HepG2 (cell line): Measurements from ENCODE around the gene SDR39U1. TPM values are rescaled to one million over a fixed set of nuclear protein-coding genes. Genes with fewer than 3 reads are reported as not detected.

Source experiments
- ARNT2 ChIP-seq: sonication (generic); formaldehyde crosslinking; IDR thresholded peaks from 2 replicates; pipeline ENCODE4 v1.8.0; 2022; ENCODE audit warnings: mild to moderate bottlenecking, low read depth, missing genetic modification reagents, moderate library complexity
- IRF2 ChIP-seq: IDR thresholded peaks from 2 replicates; pipeline ENCODE4 v1.6.1; 2018; ENCODE audit warnings: missing genetic modification reagents, missing compliant biosample characterization
- JDP2 ChIP-seq: sonication (generic); formaldehyde crosslinking; IDR thresholded peaks from 2 replicates; pipeline ENCODE4 v1.8.1; 2022; ENCODE audit warnings: missing genetic modification reagents, borderline replicate concordance
- KDM1A ChIP-seq: IDR thresholded peaks from 2 replicates; pipeline ENCODE4 v1.6.1; 2016; ENCODE audit warnings: missing compliant biosample characterization
- PCBP1 ChIP-seq: fragments of 200-400 bp; formaldehyde crosslinking; IDR thresholded peaks from 2 replicates; pipeline ENCODE4 v1.6.1; 2017; ENCODE audit warnings: mild to moderate bottlenecking, low read depth, low read length, borderline replicate concordance
- RAD21 ChIP-seq: fragments of 450-650 bp; formaldehyde crosslinking; IDR thresholded peaks from 2 replicates; pipeline ENCODE4 v1.5.0; 2020; ENCODE audit warnings: mild to moderate bottlenecking
- REL ChIP-seq: sonication (generic); formaldehyde crosslinking; conservative IDR thresholded peaks from 2 replicates; pipeline ENCODE4 v1.8.0; 2022; ENCODE audit warnings: mild to moderate bottlenecking, missing genetic modification reagents, moderate library complexity
- TBX2 ChIP-seq: sonication (generic); formaldehyde crosslinking; IDR thresholded peaks from 2 replicates; pipeline ENCODE4 v1.5.0; 2020; ENCODE audit warnings: missing genetic modification reagents, mild to moderate bottlenecking, borderline replicate concordance
- ZFAT ChIP-seq: sonication (generic); formaldehyde crosslinking; conservative IDR thresholded peaks from 2 replicates; pipeline ENCODE4 v1.8.1; 2023; ENCODE audit warnings: missing genetic modification reagents, inconsistent platforms
- ZNF234 ChIP-seq: sonication (generic); formaldehyde crosslinking; conservative IDR thresholded peaks from 2 replicates; pipeline ENCODE4 v1.5.1; 2020; ENCODE audit warnings: mild to moderate bottlenecking, missing genetic modification reagents
- ZNF251 ChIP-seq: sonication (generic); formaldehyde crosslinking; IDR thresholded peaks from 2 replicates; pipeline ENCODE4 v1.9.0; 2021; ENCODE audit warnings: mild to moderate bottlenecking, missing genetic modification reagents
- ZNF660 ChIP-seq: sonication (generic); formaldehyde crosslinking; IDR thresholded peaks from 2 replicates; pipeline ENCODE4 v1.5.1; 2020; ENCODE audit warnings: mild to moderate bottlenecking, low read depth, missing genetic modification reagents, borderline replicate concordance
- ZNF713 ChIP-seq: sonication (generic); formaldehyde crosslinking; IDR thresholded peaks from 2 replicates; pipeline ENCODE4 v1.4.0; 2020; ENCODE audit warnings: mild to moderate bottlenecking, missing genetic modification reagents
- ZNF724P ChIP-seq: sonication (generic); formaldehyde crosslinking; IDR thresholded peaks from 2 replicates; pipeline ENCODE4 v1.8.0; 2022; ENCODE audit warnings: missing genetic modification reagents, borderline replicate concordance
- polyA plus RNA-seq, 8 experiments: library from polyadenylated mRNA; depleted of rRNA in 3 of 8; stranded (reverse) in 7 of 8; unstranded in 1 of 8; fragments of >200 nt; fragmentation: Illumina TruSeq in 4 of 8; extraction: Trizol in 4 of 8; gene quantifications; 2 replicates each; pipeline versions ENCODE4 v1.2.1 to v1.2.3, GENCODE V29; 2011 to 2016; ENCODE audit warnings: low read depth in 4 of 8, missing spikeins in 1 of 8, mixed read lengths in 1 of 8; ENCODE audit not compliant: insufficient read depth in 1 of 8
- total RNA-seq, 5 experiments: library from RNA; depleted of rRNA; stranded (reverse); fragments of >200 nt; fragmentation: Illumina TruSeq; extraction: Trizol; gene quantifications; 2 replicates each; pipeline ENCODE4 v1.2.3, GENCODE V29; 2016; ENCODE audit warnings: low read depth in 1 of 5
- TF ChIP-seq, protein P1 (sequence below): sonication (generic); formaldehyde crosslinking; IDR thresholded peaks from 2 replicates; pipeline ENCODE4 v1.5.1; 2020; ENCODE audit warnings: missing genetic modification reagents, mild to moderate bottlenecking, borderline replicate concordance
- TF ChIP-seq, protein P2 (sequence below): sonication (generic); formaldehyde crosslinking; IDR thresholded peaks from 2 replicates; pipeline ENCODE4 v1.4.0; 2020; ENCODE audit warnings: missing genetic modification reagents
- TF ChIP-seq, protein P3 (sequence below): sonication (generic); formaldehyde crosslinking; conservative IDR thresholded peaks from 2 replicates; pipeline ENCODE4 v1.5.0; 2020; ENCODE audit warnings: missing genetic modification reagents
- TF ChIP-seq, protein P4 (sequence below): IDR thresholded peaks from 2 replicates; pipeline ENCODE4 v1.6.1; 2018; ENCODE audit warnings: missing genetic modification reagents
- TF ChIP-seq, protein P5 (sequence below): sonication (generic); formaldehyde crosslinking; IDR thresholded peaks from 2 replicates; pipeline ENCODE4 v1.5.0; 2020; ENCODE audit warnings: missing genetic modification reagents
- TF ChIP-seq, protein P6 (sequence below): IDR thresholded peaks from 2 replicates; pipeline ENCODE4 v1.6.1; 2016; ENCODE audit warnings: low read depth, borderline replicate concordance

SDR39U1 gene
- total and polyA plus RNA-seq, 2 of the 13 experiments (the other 11 are each of a cell fraction or from before 2014, with no cell fraction given) = 34.4 to 129 TPM

DNA sequence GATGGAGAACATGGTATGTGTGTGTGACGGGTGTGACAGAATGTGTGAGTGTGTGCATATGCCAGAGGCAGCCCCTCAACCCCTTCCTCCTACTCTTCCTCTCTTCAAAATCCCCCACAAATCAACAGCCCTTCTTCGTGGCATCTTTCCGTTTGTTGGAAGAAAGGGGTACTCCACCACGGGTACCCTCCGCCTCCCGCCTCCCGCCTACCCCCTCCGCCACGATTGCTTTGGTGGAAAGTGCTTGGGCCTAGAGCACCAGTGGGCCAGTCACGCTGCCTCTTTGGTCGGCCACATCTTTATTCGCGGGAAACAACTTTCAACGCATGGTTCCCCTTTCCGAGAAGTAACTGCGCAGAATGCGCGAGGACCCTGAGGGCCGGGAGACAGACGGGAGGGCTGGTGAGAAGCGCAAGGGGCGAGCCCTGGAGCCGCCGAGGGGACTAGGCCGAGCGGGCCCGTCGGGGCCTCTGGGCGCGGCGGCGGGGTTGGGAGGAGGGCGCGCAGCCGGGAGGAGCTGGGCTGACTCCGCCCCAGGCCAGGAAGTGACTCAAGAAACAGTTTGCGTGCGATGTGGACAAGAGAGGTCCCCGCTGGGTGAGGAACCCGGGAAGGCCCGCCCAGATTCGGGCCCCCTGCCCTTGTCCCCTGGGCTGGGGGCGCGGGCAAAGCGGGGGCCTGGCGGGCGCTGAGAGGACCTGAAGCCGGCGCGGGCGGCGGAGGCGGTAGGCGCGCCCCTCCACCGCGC lies 13.0 kb downstream of the SDR39U1 start, which contains the start of the genes CBLN3 and KHNYN (continued):
- TF ChIP-seq, protein P1, sequence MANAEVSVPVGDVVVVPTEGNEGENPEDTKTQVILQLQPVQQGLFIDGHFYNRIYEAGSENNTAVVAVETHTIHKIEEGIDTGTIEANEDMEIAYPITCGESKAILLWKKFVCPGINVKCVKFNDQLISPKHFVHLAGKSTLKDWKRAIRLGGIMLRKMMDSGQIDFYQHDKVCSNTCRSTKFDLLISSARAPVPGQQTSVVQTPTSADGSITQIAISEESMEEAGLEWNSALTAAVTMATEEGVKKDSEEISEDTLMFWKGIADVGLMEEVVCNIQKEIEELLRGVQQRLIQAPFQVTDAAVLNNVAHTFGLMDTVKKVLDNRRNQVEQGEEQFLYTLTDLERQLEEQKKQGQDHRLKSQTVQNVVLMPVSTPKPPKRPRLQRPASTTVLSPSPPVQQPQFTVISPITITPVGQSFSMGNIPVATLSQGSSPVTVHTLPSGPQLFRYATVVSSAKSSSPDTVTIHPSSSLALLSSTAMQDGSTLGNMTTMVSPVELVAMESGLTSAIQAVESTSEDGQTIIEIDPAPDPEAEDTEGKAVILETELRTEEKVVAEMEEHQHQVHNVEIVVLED (CRISPR knock-in tag) = peak; percentile 71; the same call in 1 of the 2 replicates
- TF ChIP-seq KDM1A = no peak
- peak; percentile 97 for TF ChIP-seq ARNT2 (CRISPR knock-in tag)
- TF ChIP-seq, protein P2, sequence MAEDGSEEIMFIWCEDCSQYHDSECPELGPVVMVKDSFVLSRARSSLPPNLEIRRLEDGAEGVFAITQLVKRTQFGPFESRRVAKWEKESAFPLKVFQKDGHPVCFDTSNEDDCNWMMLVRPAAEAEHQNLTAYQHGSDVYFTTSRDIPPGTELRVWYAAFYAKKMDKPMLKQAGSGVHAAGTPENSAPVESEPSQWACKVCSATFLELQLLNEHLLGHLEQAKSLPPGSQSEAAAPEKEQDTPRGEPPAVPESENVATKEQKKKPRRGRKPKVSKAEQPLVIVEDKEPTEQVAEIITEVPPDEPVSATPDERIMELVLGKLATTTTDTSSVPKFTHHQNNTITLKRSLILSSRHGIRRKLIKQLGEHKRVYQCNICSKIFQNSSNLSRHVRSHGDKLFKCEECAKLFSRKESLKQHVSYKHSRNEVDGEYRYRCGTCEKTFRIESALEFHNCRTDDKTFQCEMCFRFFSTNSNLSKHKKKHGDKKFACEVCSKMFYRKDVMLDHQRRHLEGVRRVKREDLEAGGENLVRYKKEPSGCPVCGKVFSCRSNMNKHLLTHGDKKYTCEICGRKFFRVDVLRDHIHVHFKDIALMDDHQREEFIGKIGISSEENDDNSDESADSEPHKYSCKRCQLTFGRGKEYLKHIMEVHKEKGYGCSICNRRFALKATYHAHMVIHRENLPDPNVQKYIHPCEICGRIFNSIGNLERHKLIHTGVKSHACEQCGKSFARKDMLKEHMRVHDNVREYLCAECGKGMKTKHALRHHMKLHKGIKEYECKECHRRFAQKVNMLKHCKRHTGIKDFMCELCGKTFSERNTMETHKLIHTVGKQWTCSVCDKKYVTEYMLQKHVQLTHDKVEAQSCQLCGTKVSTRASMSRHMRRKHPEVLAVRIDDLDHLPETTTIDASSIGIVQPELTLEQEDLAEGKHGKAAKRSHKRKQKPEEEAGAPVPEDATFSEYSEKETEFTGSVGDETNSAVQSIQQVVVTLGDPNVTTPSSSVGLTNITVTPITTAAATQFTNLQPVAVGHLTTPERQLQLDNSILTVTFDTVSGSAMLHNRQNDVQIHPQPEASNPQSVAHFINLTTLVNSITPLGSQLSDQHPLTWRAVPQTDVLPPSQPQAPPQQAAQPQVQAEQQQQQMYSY = peak; percentile 41; the same call in 1 of the 2 replicates
- no peak; the same call in 1 of the 2 replicates for TF ChIP-seq ZNF251 (CRISPR knock-in tag)
- TF ChIP-seq PCBP1 = peak; percentile 73
- no peak for TF ChIP-seq JDP2 (CRISPR knock-in tag)
- TF ChIP-seq REL = no peak
- TF ChIP-seq ZNF713 (CRISPR knock-in tag) = peak; percentile 91
- TF ChIP-seq ZNF234 (CRISPR knock-in tag) = no peak
- no peak for TF ChIP-seq ZNF660
- TF ChIP-seq, protein P3, sequence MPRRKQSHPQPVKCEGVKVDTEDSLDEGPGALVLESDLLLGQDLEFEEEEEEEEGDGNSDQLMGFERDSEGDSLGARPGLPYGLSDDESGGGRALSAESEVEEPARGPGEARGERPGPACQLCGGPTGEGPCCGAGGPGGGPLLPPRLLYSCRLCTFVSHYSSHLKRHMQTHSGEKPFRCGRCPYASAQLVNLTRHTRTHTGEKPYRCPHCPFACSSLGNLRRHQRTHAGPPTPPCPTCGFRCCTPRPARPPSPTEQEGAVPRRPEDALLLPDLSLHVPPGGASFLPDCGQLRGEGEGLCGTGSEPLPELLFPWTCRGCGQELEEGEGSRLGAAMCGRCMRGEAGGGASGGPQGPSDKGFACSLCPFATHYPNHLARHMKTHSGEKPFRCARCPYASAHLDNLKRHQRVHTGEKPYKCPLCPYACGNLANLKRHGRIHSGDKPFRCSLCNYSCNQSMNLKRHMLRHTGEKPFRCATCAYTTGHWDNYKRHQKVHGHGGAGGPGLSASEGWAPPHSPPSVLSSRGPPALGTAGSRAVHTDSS = no peak
- peak; percentile 91 for TF ChIP-seq TBX2 (CRISPR knock-in tag)
- TF ChIP-seq, protein P4, sequence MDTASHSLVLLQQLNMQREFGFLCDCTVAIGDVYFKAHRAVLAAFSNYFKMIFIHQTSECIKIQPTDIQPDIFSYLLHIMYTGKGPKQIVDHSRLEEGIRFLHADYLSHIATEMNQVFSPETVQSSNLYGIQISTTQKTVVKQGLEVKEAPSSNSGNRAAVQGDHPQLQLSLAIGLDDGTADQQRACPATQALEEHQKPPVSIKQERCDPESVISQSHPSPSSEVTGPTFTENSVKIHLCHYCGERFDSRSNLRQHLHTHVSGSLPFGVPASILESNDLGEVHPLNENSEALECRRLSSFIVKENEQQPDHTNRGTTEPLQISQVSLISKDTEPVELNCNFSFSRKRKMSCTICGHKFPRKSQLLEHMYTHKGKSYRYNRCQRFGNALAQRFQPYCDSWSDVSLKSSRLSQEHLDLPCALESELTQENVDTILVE = no peak; the same call in 1 of the 2 replicates
- peak; percentile 98 for TF ChIP-seq ZNF724P (CRISPR knock-in tag)
- no peak for TF ChIP-seq ZFAT (CRISPR knock-in tag)
- TF ChIP-seq IRF2 = 0 out of 2 replicates have a peak, but pooled peaks have one; percentile 28
- TF ChIP-seq RAD21 (CRISPR knock-in tag) = peak; percentile 65; the same call in 1 of the 2 replicates
- TF ChIP-seq, protein P5, sequence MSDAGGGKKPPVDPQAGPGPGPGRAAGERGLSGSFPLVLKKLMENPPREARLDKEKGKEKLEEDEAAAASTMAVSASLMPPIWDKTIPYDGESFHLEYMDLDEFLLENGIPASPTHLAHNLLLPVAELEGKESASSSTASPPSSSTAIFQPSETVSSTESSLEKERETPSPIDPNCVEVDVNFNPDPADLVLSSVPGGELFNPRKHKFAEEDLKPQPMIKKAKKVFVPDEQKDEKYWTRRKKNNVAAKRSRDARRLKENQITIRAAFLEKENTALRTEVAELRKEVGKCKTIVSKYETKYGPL = no peak; the same call in 1 of the 2 replicates
- TF ChIP-seq, protein P6, sequence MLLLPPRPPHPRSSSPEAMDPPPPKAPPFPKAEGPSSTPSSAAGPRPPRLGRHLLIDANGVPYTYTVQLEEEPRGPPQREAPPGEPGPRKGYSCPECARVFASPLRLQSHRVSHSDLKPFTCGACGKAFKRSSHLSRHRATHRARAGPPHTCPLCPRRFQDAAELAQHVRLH (CRISPR knock-in tag) = peak; percentile 92
